Activated CD4-positive, alpha-beta memory T cell treated with anti-CD3 and anti-CD28 coated beads for 36 hours (primary cell): ENCODE results near the gene RAB6A. TPM values are rescaled to one million over a fixed set of nuclear protein-coding genes. Genes with fewer than 3 reads are reported as not detected.
"Not testable (repeated sequence)": the region's sequence is repeated elsewhere in the genome, so short reads cannot be mapped to it uniquely, and the experiment has no call there.

Source experiments
- CTCF ChIA-PET: fragments of 350-600 bp; sonication (Branson Sonifier 250); formaldehyde crosslinking; loops from one replicate; lab custom pipeline; 2021; ENCODE audit warnings: antibody characterized with exemption, inconsistent platforms; lab: Charles Lee
- POLR2A ChIA-PET: fragments of 350-600 bp; sonication (Branson Sonifier 250); formaldehyde crosslinking; loops from one replicate; lab custom pipeline; 2021; ENCODE audit warnings: antibody characterized with exemption; lab: Charles Lee
- DNase-seq: peaks from one replicate; pipeline ENCODE4 v3.0.0-alpha.2; 2020
- H3K27ac Mint-ChIP-seq: one replicate; pipeline ENCODE4 v1.8.0; 2021; ENCODE audit warnings: mixed read lengths
- H3K27me3 Mint-ChIP-seq: one replicate; pipeline ENCODE4 v1.8.0; 2021; ENCODE audit warnings: mixed read lengths
- H3K36me3 Mint-ChIP-seq: one replicate; pipeline ENCODE4 v1.8.0; 2021; ENCODE audit warnings: mixed read lengths
- H3K4me1 Mint-ChIP-seq: one replicate; pipeline ENCODE4 v1.8.0; 2021; ENCODE audit warnings: low read depth, mixed read lengths
- H3K4me3 Mint-ChIP-seq: one replicate; pipeline ENCODE4 v1.8.0; 2021; ENCODE audit warnings: mild to moderate bottlenecking, mixed read lengths
- H3K9me3 Mint-ChIP-seq: one replicate; pipeline ENCODE4 v1.8.0; 2021; ENCODE audit warnings: mixed read lengths
- intact Hi-C: fragments of 100-400 bp; cut with micrococcal nuclease; formaldehyde crosslinking; loops from one replicate; pipeline ENCODE4 v1.15.1; 2023
- total RNA-seq, 2 experiments: library from RNA; stranded (reverse); gene quantifications; one replicate each; pipeline ENCODE4 v1.2.3, GENCODE V29; 2021

The RAB6A gene
- total RNA-seq, 2 experiments from 2014 or later: 66.0 to 71.0 TPM

DNA sequence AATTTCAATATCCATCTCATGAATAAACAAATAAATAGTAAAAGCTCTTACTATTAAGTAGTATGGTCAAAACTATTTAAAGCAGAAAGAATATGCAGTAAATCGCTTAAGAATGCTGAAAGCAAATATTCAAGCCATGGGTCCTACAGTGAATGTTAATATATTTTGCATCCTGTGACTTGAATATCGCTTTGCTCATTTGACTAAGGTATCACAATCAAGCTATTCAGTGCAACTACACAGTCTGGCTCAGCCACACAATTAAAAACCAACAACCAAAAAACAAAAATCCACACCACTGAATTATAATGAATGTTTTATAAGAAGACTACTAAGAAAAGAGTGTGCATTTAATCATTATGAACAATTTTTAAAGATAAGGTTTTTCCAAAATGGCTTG, 45.3 kb downstream of the RAB6A start:
- DNase-seq: no peak
- POLR2A ChIA-PET: no interaction called here

DNA sequence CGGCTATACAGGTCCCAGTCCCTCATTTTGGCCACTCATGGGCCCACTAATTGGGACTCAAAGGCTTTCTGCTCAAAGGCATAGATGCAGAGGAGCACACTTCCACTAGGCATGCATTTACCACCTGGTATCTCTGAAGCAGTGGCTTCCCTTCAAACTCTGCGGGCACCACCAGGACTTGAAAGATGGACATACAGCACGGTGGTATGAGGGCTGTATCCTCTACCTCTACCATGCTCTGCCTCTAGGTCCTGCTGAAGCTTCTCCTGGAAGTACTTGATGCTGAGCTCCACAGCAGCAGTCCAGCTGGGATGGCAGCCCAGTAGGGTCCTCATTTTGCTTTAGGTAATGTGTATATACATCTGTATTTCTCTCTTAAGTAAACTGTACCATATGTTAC, 49.9 kb downstream of the RAB6A start:
- intact Hi-C loops: no loop called here
- H3K9me3 Mint-ChIP-seq: no peaks in the 10 kb centered on the region
- DNase-seq: no peak
- POLR2A ChIA-PET: no interaction called here
- H3K27me3 Mint-ChIP-seq: no peaks in the 10 kb centered on the region
- no peak overlapping the region for H3K27ac Mint-ChIP-seq
- H3K36me3 Mint-ChIP-seq: peaks cover 9% of the 10 kb centered on the region
- H3K4me1 Mint-ChIP-seq: peaks cover under 1% of the 10 kb centered on the region
- H3K4me3 Mint-ChIP-seq: no peak overlapping the region
- CTCF ChIA-PET: no interaction called here

More for the DNA sequence above, 45.3 kb downstream of the RAB6A start:
- no peaks in the 10 kb centered on the region for H3K9me3 Mint-ChIP-seq
- peaks cover 4% of the 10 kb centered on the region for H3K36me3 Mint-ChIP-seq
- intact Hi-C loops: no loop called here
- H3K27ac Mint-ChIP-seq: no peak overlapping the region
- H3K4me1 Mint-ChIP-seq: peaks cover 6% of the 10 kb centered on the region
- CTCF ChIA-PET: no interaction called here
- H3K27me3 Mint-ChIP-seq: no peaks in the 10 kb centered on the region
- H3K4me3 Mint-ChIP-seq: no peak overlapping the region

DNA sequence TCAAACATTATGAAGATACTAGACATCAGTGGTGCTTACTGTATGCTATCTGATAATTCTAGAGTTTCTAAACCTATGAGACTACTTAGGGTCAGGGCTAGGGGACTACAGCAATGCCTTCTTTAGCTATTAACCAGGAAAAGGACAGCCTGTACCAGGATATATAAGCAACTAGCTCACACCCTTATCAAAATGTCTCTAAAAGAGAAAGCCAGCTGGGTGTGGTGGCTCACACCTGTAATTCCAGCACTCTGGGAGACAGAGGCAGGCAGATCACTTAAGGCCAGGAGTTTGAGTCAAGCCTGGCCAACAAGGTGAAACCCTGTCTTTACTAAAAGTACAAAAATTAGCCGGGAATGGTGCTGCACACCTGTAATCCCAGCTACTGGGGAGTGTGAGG, 55.8 kb downstream of the RAB6A start:
- no peak for DNase-seq
- intact Hi-C loops: no loop called here
- Mint-ChIP-seq H3K4me1 (no peaks in the 10 kb centered on the region), H3K27ac (no peak overlapping the region), H3K27me3 (no peaks in the 10 kb centered on the region), H3K36me3 (peaks cover 13% of the 10 kb centered on the region), H3K9me3 (no peaks in the 10 kb centered on the region), H3K4me3 (no peak overlapping the region)
- ChIA-PET CTCF (no interaction called here), POLR2A (interaction anchor here (1.2 kb wide), 1 partner anchor 43 kb away, joined by 3 read pairs; no protein-coding TSS in a partner anchor)

DNA sequence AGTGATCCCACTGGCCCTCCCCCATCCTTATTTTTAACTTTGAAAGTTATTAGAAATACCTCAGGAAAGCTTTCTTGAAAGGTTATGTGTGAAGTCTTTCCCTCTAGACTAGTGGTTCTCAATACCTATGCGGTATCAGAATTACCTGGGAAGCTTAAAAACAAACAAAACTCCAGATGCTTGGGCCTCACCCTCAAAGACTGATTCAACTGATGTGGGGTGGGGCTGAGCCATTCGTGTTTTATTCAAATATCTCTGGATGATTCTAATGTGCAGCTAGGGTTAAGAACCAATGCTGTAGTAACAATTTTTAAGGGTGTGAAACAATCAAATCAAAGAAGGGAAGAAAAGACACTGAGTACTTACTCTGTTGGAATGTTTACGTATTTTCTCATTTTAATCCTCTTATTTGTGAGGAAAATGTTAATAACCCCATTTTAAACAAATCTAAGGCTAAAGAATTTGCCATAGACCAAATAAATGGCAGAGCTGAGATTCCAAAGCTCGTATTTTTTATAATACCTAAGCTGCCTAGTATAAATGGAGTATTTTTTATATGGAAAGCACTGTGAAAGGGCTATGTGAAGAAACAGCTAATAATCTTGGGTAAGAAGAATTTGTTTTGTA, 66.9 kb downstream of the RAB6A start:
- no peak for DNase-seq
- ChIA-PET CTCF (interaction anchor here (0.6 to 1.1 kb wide), 3 partner anchors 31 to 68 kb away, joined by 3 read pairs; no protein-coding TSS in a partner anchor), POLR2A (no interaction called here)
- intact Hi-C loops: no loop called here
- no peaks in the 10 kb centered on the region for H3K4me1 Mint-ChIP-seq
- no peak overlapping the region for H3K4me3 Mint-ChIP-seq
- no peak overlapping the region for H3K27ac Mint-ChIP-seq
- peaks cover 6% of the 10 kb centered on the region for H3K36me3 Mint-ChIP-seq
- no peaks in the 10 kb centered on the region for H3K9me3 Mint-ChIP-seq
- no peaks in the 10 kb centered on the region for H3K27me3 Mint-ChIP-seq

DNA sequence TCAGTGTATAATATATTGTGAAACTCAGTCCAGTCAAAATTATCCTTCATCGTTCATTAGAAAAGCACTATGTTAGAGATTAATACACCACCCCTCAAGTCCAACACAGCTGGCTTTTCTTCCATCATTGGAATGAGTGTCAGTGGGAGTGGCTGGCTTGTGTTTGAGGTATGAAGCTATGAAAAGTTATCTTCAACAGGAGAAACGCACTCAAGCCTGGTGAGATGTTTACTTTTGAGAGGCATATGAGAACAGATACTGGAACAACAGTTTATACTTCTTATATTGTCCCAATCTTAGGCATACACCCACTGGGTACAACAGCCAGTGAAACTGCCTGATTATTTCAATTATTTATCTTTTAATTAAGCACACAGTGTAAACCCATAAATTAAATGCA, 80.2 kb downstream of the RAB6A start:
- no peak for DNase-seq
- POLR2A ChIA-PET: no interaction called here
- H3K27me3 Mint-ChIP-seq: no peaks in the 10 kb centered on the region
- intact Hi-C loops: no loop called here
- CTCF ChIA-PET: no interaction called here
- no peak overlapping the region for H3K4me3 Mint-ChIP-seq
- H3K9me3 Mint-ChIP-seq: no peaks in the 10 kb centered on the region
- H3K4me1 Mint-ChIP-seq: no peaks in the 10 kb centered on the region
- H3K36me3 Mint-ChIP-seq: peaks cover 8% of the 10 kb centered on the region
- H3K27ac Mint-ChIP-seq: no peak overlapping the region

DNA sequence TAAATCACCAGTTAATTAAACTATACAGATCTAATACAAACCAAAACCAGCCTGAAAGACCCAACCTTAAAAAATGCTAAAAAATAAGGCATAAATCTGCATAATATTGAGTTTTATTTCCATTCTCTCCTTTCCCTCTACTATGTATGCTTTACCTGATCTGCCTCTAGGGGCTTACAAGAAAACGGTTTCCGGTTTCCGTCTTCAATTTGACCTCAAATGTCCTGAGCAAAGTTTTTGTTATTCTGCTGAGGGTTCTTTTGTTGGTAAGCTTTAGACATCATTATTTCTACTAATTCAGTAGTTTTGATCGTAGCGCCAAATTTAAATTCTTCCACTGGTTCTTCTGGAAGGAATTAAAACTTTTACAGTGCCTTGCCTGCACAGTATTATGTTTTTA, 84.3 kb downstream of the RAB6A start:
- H3K4me3 Mint-ChIP-seq, DNase-seq, H3K9me3 Mint-ChIP-seq, H3K27me3 Mint-ChIP-seq, POLR2A ChIA-PET, H3K4me1 Mint-ChIP-seq, H3K36me3 Mint-ChIP-seq, intact Hi-C loops, H3K27ac Mint-ChIP-seq: not testable (repeated sequence)
- CTCF ChIA-PET: interaction anchor here (0.7 to 1.1 kb wide), 3 partner anchors 11 to 579 kb away, joined by 3 to 4 read pairs (median 3); no protein-coding TSS in a partner anchor

DNA sequence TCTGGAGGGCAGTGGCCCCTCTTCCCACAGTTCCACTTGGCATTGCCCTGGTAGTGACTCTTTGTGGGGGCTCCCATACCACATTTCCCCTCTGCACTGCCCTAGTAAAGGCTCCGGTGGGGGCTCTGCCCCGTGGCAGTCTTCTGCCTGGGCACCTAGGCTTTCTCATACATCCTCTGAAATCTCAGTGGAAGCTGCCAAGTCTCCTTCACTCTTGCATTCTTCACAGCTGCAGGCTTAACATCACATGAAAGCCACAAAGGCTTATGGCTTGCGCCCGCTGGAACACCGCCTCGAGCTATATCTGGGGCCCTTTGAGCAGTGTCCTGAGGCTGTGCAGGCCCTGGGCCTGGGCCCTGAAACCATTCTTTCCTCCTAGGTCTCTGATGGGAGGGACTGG, 89.2 kb downstream of the RAB6A start:
- no peak for DNase-seq
- no peak overlapping the region for H3K27ac Mint-ChIP-seq
- no peaks in the 10 kb centered on the region for H3K9me3 Mint-ChIP-seq
- peaks cover 3% of the 10 kb centered on the region for H3K36me3 Mint-ChIP-seq
- CTCF ChIA-PET: interaction anchor here (0.9 to 5.1 kb wide), 3 partner anchors 10 to 321 kb away, joined by 3 to 25 read pairs (median 7); no protein-coding TSS in a partner anchor
- H3K4me1 Mint-ChIP-seq: no peaks in the 10 kb centered on the region
- no peaks in the 10 kb centered on the region for H3K27me3 Mint-ChIP-seq
- H3K4me3 Mint-ChIP-seq: no peak overlapping the region
- intact Hi-C loops: no loop called here
- POLR2A ChIA-PET: no interaction called here

DNA sequence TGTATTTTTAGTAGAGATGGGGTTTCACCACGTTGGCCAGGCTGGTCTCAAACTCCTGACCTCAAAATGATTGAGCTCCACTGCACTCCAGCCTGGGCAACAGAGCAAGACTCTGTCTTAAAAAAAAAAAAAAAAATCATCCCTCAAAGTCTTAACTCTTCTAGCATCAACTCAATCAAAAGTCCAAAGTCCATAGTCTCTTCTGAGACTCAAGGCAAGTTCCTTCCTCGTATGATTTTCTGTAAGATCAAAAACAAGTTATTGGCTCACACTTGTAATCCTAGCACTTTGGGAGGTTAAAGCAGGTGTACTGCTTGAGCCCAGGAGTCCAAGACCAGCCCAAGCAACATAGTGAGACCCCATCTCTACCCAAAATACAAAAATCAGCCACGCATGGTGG, 90.1 kb downstream of the RAB6A start:
- intact Hi-C loops: no loop called here
- no peaks in the 10 kb centered on the region for H3K4me1 Mint-ChIP-seq
- H3K9me3 Mint-ChIP-seq: no peaks in the 10 kb centered on the region
- peaks cover 3% of the 10 kb centered on the region for H3K36me3 Mint-ChIP-seq
- no peaks in the 10 kb centered on the region for H3K27me3 Mint-ChIP-seq
- H3K4me3 Mint-ChIP-seq: no peak overlapping the region
- no peak overlapping the region for H3K27ac Mint-ChIP-seq
- ChIA-PET CTCF (interaction anchor here (5.1 kb wide), 1 partner anchor 10 kb away, joined by 25 read pairs; no protein-coding TSS in a partner anchor), POLR2A (interaction anchor here (0.6 kb wide), 1 partner anchor 135 kb away, joined by 5 read pairs; no protein-coding TSS in a partner anchor)
- DNase-seq: no peak

DNA sequence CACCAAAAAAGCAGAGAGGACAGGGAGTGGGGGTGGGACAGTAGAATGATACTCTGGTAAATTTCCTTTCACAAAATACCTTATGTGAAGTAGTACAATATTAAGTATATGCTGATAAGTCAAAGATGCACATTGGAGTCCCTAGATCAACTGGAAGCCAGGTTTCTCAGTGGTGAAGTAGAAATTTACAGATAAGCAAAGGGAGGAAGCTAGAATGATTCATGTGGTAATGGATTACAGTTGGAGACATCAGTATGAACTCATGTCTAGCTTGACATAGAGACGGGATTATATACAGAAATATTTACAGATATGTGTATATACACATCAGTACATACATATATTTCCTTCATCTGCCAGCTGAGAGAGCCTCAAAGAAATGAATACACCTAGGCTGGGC, 93.0 kb downstream of the RAB6A start:
- intact Hi-C loops: no loop called here
- Mint-ChIP-seq H3K27ac (no peak overlapping the region), H3K9me3 (no peaks in the 10 kb centered on the region), H3K4me3 (no peak overlapping the region), H3K4me1 (no peaks in the 10 kb centered on the region), H3K27me3 (no peaks in the 10 kb centered on the region), H3K36me3 (no peaks in the 10 kb centered on the region)
- POLR2A ChIA-PET: no interaction called here
- no peak for DNase-seq
- CTCF ChIA-PET: no interaction called here

DNA sequence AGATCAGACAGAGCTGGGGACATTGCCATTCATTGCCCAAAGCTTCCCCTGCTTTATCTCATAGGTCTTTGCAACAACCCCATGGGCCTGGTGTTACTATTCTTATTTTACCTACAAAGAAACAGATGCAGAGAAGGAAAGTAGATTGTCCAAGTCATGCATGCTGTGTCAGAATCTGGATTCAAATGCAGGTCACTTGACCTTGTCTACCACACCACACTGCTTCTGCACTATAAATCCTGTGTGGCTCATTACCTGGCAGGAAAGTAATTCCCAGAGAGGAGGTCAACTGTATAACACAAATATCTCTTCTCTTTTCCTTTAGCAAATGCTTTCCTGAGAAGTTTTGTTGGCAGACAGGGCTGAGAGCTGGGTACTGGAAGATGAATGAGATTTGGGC, 96.0 kb downstream of the RAB6A start:
- intact Hi-C loops: no loop called here
- ChIA-PET CTCF (interaction anchor here (1.4 to 2.7 kb wide), 2 partner anchors 39 to 141 kb away, joined by 3 to 15 read pairs; no protein-coding TSS in a partner anchor), POLR2A (no interaction called here)
- H3K9me3 Mint-ChIP-seq: no peaks in the 10 kb centered on the region
- no peaks in the 10 kb centered on the region for H3K36me3 Mint-ChIP-seq
- H3K27ac Mint-ChIP-seq: no peak overlapping the region
- H3K4me3 Mint-ChIP-seq: no peak overlapping the region
- no peak for DNase-seq
- H3K27me3 Mint-ChIP-seq: no peaks in the 10 kb centered on the region
- peaks cover 3% of the 10 kb centered on the region for H3K4me1 Mint-ChIP-seq

DNA sequence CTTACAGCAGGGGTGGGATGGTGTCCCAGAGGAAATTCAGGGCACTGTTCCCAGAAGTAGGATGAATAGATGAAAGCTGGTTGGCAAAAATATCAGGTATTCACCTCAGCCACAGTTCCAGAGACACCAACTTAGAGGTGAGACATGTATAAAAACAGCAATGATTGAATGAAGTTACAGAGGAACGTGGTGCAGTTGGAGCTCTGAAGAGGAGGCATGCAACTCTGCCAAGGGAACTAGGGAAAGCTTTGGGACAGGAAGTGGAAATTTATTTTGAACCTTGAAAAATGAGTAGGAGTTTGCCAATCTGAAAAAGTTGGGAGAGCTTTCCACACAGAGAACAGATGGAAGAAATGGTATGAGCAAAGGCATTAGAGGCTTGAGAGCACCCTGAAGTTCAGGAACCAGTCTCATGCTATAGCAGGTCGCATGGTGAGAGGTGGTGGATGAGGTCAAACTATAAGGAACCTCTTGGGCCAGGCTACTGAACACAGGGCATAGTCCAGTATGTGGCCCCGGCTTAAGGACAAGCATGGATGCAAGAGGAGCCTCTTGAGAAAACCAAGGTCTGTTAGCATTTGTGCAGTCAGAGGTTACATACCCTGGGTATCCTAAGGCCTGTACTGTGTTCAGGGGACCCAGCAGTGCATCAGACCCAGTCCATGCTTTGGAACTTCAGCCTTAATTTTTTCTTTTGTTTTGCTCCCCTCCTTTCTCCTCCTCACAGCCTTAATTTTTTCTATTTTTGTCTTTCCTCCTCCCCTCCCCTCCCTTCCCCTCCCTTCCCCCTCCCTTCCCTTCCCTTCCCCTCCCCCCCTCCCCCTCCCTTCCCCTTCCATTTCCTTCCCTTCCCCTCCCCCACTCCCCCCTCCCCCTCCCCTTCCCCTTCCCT, 97.0 kb downstream of the RAB6A start:
- no peak overlapping the region for H3K4me3 Mint-ChIP-seq
- intact Hi-C loops: no loop called here
- no peak for DNase-seq
- peaks cover 3% of the 10 kb centered on the region for H3K4me1 Mint-ChIP-seq
- H3K36me3 Mint-ChIP-seq: no peaks in the 10 kb centered on the region
- H3K27ac Mint-ChIP-seq: no peak overlapping the region
- ChIA-PET POLR2A (no interaction called here), CTCF (interaction anchor here (1.2 to 5.3 kb wide), 5 partner anchors 30 to 313 kb away, joined by 3 to 173 read pairs (median 15); no protein-coding TSS in a partner anchor)
- no peaks in the 10 kb centered on the region for H3K9me3 Mint-ChIP-seq
- no peaks in the 10 kb centered on the region for H3K27me3 Mint-ChIP-seq

DNA sequence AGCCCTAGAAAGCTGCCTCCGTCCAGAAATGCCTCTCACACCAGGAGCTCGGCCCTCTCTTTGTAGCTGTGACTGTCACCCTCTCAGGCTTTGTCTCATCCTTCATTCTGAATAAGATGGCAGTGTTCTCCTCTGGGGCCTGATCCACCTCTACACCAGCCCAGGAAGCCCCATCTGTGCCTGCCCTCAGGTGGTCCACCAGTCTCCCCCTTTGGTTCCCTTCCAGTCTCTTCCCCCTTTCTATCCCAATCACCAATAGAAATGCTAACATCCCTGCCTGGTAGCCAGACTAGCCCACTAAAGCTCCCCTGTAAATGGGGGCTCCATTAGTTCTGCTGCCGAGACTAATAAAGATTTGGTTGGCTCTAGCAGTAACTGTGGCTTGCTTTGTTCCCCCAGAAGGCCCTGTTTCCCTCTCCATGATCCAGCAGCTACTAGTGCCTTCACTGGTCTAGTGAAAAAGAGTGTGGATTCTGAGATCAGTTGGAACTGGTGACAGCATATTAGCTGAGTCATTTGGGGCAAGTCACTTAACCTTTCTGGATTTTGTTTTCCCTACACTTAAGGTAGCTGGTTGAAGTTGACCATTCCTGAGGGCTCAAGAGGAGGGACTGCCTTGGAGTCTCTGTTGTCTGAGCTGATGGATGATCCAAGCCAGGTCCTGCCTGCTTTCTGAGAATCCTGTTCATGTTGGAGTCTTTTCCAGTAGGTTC, 98.3 kb downstream of the RAB6A start:
- ChIA-PET POLR2A (no interaction called here), CTCF (interaction anchor here (0.8 to 5.3 kb wide), 12 partner anchors 10 to 659 kb away, joined by 3 to 173 read pairs (median 3); partner anchors contain the start of gene ARHGEF17)
- no peaks in the 10 kb centered on the region for H3K36me3 Mint-ChIP-seq
- DNase-seq: no peak
- no peak overlapping the region for H3K4me3 Mint-ChIP-seq
- no peak overlapping the region for H3K27ac Mint-ChIP-seq
- H3K9me3 Mint-ChIP-seq: no peaks in the 10 kb centered on the region
- intact Hi-C loops: no loop called here
- H3K27me3 Mint-ChIP-seq: no peaks in the 10 kb centered on the region
- H3K4me1 Mint-ChIP-seq: peaks cover 3% of the 10 kb centered on the region
